ENCODE data around the gene MUC5AC.
"Not testable (repeated sequence)": the region's sequence is repeated elsewhere in the genome, so short reads cannot be mapped to it uniquely, and the experiment has no call there.

The MUC5AC gene

DNA sequence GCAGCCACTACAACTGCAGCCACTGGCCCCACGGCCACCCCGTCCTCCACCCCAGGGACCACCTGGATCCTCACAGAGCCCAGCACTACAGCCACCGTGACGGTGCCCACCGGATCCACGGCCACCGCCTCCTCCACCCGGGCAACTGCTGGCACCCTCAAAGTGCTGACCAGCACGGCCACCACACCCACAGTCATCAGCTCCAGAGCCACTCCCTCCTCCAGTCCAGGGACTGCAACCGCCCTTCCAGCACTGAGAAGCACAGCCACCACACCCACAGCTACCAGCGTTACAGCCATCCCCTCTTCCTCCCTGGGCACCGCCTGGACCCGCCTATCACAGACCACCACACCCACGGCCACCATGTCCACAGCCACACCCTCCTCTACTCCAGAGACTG is 88.5 kb downstream of the MUC5AC start:
- not testable (repeated sequence) for H3K4me3 ChIP-seq (ENCODE audit: low read depth, low read length)

DNA sequence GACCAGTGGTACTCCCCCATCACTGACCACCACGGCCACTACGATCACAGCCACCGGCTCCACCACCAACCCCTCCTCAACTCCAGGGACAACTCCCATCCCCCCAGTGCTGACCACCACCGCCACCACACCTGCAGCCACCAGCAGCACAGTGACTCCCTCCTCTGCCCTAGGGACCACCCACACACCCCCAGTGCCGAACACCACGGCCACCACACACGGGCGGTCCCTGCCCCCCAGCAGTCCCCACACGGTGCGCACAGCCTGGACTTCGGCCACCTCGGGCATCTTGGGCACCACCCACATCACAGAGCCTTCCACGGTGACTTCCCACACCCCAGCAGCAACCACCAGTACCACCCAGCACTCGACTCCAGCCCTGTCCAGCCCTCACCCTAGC is 89.3 kb downstream of the MUC5AC start:
- not testable (repeated sequence) for H3K4me3 ChIP-seq (ENCODE audit: low read depth, low read length)

DNA sequence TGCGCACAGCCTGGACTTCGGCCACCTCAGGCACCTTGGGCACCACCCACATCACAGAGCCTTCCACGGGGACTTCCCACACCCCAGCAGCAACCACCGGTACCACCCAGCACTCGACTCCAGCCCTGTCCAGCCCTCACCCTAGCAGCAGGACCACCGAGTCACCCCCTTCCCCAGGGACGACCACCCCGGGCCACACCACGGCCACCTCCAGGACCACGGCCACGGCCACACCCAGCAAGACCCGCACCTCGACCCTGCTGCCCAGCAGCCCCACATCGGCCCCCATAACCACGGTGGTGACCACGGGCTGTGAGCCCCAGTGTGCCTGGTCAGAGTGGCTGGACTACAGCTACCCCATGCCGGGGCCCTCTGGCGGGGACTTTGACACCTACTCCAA is 91.2 kb downstream of the MUC5AC start:
- not testable (repeated sequence) for H3K4me3 ChIP-seq (ENCODE audit: low read depth, low read length)

DNA sequence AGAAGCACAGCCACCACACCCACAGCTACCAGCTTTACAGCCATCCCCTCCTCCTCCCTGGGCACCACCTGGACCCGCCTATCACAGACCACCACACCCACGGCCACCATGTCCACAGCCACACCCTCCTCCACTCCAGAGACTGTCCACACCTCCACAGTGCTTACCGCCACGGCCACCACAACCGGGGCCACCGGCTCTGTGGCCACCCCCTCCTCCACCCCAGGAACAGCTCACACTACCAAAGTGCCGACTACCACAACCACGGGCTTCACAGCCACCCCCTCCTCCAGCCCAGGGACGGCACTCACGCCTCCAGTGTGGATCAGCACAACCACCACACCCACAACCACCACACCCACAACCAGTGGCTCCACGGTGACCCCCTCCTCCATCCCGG is 92.7 kb downstream of the MUC5AC start:
- not testable (repeated sequence) for H3K4me3 ChIP-seq (ENCODE audit: low read depth, low read length)
